GM21576 (cell line): ENCODE data around the gene USHBP1.

Experiments
- ATAC-seq: cut with Tn5 transposase; IDR thresholded peaks from one replicate; pipeline ENCODE4 v1.9.1; 2021; ENCODE audit warnings: mild to moderate bottlenecking, moderate library complexity; ENCODE audit not compliant: unreplicated experiment

Gene USHBP1, protein sequence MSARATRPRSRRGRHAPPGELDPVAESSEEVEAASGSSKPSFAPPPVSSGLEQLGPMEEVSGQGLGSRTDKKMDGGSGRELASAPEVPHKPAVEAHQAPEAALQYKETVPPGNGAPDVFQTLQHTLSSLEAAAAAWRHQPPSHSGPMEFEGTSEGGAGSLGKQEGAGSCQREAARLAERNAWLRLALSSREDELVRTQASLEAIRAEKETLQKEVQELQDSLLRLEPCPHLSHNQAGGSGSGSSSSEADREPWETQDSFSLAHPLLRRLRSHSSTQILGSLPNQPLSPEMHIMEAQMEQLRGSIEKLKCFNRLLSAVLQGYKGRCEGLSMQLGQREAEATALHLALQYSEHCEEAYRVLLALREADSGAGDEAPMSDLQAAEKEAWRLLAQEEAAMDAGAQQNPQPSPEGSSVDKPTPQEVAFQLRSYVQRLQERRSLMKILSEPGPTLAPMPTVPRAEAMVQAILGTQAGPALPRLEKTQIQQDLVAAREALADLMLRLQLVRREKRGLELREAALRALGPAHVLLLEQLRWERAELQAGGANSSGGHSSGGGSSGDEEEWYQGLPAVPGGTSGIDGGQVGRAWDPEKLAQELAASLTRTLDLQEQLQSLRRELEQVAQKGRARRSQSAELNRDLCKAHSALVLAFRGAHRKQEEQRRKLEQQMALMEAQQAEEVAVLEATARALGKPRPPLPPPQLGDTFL

DNA sequence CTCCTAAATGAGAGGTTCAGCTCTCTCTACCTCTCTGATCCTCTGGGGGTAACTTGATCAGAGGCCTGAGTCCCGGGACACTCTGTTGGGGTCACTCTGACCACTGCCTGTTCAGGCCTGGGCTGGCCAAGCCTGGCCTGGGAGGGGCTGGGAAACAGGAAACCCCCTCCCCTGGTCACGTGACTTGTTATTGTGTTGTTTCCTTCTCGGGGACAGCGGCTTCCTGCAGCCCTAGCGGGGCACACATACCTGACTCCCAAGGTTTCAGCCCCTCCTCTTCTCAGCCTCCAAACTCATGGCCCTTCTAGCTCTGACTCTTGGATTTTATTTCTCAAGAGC lies at the start of gene USHBP1:
TSS of gene USHBP1 (minus strand) at position 105 of the 339 bp plus-strand sequence. CDS start 446 bp downstream, outside the sequence.
- no peak for ATAC-seq

DNA sequence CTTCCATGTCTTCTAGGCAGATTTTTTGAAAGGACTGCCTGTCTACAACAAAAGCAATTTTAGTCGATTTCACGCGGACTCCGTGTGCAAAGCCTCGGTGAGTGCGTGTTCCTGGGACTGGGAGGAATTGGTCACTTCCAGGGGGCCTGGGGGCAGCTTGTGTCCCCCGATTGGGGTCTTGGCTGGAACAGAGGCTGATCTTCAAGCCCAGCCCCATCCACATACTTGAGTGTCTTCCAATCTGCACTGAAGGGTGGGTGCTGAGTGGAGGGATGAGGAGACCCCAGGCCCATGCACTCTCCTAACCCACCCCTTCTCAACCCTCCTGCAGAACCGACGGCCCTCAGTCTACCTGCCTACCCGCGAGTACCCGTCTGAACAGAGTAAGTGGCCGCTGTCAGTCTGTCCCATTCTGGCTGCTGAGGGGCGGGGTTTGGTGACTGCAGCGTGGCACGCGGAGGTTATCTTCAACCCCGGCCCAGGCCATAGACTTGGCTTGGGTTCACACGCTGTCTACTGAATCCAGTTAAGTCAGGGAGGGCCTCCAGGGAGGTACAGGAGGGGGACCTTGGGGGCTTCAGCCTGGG lies 49.6 kb upstream of the USHBP1 start:
- ATAC-seq = no peak

DNA sequence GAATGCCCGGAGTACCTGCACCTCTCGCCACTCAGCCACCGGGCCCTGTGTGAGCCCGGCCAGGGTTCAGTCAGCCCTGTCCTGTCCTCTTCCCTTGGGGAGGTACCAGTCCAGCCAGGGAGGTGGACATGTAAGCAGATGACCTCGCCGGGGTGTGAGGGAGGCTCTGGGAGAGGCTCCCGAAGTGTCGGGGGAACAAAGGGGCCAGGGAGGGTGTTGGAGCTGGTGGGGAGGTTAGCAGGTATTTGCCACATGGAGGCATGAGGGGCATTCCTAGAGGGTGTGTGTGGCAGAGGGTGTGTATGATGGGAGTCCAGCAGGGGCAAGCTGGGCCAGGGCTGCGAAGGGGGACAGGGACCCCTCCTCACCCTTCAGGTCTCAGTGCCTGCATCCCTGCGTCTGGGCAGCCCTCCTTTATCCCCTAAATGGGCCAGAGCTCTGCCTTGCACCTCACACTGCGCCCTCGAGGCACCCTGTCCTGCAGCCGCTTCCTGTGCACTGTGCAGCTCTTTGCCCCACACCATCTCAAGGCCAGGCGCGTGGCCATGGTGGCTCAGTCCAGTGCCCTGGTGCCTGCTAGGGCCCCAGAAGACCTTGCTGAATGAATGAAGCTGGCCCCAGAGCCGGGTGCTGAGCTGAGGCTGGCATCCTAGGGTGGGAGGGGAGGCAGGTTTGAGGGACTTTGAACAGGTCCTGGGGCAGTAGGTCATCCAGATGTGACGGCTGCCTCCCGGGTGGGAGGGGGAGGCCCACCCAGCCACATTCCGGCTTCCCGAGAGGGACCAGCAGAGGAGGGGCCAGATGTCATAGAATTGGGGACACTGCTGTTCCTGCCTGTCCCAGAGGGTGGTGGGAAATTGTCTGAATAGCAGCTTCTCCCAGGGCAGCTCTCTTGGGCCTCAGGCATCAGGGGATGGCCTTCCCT lies 47.9 kb upstream of the USHBP1 start:
- no peak for ATAC-seq

DNA sequence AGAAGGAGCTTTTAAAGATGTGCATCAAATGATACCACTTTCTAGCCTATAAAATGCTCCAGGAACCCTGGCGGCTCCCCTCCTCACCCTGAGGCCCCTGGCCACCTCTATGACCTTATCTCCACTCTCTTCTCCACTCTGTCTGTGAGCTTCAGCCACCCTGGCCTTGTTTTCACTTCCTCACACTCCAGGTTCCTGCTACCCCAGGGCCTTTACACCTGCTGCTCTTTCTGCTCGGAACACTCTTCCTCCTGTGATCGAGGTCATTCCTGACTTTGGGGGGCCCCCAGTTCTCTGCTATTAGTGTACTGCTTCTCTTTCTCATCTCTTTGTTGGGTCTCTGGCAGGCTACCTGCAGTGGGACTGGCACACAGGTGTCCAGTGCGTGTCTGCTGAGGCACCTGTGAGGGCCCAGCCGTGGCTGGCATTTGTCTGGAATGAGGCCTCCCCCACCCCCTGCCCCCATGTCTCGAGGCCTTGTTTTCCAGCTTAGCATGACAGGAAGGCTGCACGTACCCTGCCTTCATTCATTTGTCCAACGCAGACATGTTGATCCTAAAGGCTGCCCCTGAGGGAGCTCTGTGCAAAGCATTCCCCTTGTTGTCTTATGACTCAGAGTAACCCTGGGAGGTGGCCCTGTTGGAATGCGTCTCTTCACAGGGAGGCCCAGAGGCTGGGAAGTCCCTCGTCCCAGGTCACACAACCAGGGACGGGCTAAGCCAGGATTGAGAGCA lies 47.1 kb upstream of the USHBP1 start:
- ATAC-seq = no peak

DNA sequence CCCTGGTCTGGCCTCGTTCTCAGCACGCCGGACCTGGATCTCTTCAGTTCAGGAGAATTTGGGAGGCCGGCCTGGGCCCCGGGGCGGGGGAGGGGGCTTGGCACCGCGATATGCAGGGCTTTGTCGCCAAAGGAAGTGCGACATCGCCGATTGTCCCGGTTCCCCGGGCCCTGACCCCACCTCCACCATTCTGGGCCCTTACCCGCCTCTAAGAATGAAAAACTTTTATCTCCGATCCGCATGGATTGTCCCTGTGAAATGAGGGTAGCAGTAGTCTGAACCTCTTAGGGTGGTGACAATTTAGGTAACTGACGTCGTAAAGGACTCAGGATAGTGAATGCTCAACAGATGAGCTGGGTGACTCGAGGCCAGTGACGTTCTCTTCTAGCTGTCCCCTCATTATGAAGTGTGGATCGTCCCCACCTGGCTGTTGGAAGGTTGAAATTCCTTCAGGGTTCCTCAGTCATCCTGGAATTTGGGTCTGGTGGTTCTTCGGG lies 45.5 kb upstream of the USHBP1 start:
- no peak for ATAC-seq

DNA sequence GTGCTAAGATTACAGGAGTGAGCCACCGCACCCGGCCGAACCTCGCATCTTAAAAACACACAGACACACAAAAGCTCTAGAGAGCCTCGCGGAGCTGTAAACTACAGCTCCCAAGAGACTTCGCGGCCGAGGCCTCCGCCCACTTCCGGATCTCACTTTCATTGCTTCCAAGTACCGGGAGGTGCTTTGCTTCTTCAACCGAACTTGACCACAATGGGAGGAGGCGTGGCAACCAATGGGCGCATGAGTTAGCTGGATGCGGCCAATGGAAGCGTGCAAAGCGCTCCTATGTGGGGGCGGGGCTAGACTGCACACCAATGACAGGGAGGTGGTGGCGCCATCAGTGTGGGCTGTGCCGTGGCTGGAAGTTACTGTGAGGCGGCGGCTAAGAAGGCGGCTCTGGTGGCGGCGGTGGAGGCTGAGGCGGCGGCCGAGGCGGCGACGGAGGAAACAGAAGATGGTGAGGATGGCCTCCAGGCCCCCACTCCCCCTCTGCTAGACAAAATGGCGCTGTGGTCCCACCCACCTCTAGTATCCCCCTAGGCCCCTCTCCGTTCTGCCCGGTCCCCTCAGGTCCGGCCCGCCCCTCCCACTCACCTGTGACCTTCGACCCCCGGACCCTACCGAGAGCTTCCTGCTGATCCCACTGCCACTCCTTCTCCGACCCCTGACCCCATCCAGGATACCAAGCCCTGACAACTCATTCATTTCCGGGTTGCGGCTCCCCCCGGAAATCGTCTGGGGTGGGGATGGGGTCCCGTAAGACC lies 44.8 kb upstream of the USHBP1 start, which contains the start of gene DDA1:
TSS of gene DDA1 (plus strand) at position 366 of the 767 bp plus-strand sequence. CDS start at position 458, 92 bp downstream.
- ATAC-seq = peak; percentile 60

DNA sequence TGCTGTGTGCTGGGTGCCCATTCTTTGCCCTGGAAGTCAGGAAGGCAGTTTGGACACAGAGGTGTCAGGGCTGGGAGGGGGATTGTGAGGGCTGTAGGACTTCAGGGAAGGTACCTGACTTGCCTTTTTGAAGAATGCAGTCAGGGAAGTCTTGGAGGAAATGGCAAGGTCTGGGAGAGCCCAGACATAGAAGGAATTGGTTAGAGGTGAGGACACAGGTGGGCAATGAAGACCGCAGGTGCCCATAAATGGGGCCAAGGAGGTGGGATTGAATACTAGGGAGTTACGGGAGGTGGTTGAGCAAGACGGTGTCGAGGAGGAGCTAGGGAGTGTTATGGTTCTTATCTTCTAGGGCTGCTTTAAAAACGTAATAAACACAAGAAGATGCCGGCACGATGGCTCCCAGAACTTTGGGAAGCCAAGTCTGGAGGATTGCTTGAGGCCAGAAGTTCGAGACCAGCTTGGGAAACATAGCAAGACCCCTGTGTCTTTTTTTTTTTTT lies 43.4 kb upstream of the USHBP1 start:
- ATAC-seq = no peak

DNA sequence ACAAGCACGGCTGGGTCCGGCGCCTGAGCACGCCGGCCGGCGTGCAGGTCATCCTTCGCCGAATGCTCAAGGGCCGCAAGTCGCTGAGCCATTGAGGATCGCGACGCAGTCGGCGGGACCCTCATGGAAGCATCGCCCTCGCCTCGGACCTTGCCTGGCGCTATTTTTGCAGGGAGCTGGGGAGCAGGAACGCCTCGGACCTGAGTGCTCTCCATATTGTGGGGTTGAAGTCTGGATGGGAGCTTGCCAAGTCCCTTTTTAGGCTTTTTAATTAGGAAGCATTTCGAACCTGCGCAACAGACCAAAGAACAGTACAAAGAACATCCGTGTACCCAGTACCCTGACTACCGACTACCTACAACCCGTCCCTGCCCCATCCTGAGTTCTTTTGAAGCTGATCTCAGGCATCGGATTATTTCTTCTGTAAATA lies 41.8 kb upstream of the USHBP1 start:
- ATAC-seq = no peak

DNA sequence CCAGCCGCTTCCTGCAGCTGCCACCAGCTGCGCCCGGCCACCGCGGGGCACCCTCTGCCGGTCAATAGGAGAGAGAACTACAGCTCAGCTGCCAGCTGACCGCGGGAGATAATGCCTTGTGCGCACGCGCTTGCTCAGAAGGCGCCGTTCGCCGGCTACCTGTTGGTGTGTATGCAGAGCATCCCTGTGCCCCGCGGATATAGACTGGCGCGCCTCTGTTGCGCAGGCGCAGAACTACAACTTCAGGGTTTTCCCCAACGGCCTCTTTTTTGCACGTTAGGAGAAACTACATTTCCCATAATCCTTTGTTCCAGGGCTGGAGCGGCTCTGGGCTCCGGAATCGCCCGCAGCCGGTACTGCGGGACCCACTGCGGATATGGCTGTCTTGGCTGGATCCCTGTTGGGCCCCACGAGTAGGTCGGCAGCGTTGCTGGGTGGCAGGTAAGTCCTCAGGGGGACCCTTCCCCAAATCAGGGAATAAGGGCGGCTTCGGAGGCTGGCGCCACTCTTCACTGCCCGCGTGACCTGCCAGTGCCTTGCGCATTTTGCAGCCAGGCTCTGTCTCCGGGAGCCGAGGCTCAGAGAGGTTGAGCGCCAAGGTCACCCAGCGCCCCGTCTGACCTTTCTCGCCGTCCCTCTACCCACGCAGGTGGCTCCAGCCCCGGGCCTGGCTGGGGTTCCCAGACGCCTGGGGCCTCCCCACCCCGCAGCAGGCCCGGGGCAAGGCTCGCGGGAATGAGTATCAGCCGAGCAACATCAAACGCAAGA lies 41.2 kb upstream of the USHBP1 start, which contains the start of gene MRPL34:
TSS of gene MRPL34 (plus strand) at position 356 of the 768 bp plus-strand sequence. CDS start at position 377, 21 bp downstream.
- peak; percentile 50 for ATAC-seq

DNA sequence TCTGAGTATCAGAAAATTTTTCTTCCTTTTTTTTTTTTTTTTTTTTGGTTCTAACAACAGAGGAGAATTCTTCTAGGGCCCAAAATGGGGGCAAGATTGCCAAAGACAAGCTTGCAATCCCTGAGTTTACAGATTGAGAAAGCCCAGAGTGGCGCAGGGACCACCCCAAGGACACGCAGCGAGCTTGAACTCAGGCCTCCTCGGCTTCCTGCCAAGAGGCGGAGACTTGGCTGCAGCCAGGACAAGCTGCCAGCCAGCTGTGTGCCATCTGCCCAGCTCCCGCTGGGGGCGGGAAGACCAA lies 40.6 kb upstream of the USHBP1 start:
- no peak for ATAC-seq

DNA sequence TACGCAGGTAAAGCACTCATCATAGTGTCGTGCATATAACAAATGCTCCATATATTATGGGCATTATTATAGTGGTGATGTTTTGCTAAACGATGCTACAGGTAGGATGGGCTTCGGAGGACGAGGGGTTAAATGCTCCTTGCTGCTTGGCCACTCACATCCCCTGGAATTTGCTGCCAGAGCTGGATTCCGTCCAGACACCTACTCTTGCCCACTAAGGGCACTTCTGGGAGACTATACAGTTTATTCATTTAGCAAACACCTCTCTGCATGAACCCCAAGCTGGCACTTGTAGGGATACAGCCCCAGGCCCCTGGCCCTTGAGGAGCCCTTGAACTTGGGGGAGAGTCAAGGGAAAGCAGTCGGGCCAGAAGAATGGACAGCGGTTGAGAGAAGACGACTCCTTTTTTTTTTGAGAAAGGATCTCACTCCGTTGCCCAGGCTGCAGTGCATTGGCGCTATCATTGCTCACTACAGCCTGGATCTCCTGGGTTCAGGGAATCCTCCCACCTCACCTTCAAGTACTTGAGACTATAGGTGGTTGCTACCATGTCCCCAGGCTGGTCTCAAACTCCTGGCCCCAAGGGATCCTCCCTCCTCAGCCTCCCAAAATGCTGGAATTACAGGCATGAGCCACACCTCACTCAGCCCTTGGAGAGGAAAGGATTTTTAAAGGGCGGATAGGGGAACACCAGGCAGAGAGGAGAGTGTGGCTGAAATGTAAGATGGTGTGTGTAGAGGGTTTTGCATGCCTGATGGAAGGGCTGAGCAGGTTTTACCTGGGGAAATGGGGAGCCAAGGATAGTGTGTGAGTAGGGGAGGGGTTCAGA lies 40.1 kb upstream of the USHBP1 start:
- ATAC-seq = no peak

DNA sequence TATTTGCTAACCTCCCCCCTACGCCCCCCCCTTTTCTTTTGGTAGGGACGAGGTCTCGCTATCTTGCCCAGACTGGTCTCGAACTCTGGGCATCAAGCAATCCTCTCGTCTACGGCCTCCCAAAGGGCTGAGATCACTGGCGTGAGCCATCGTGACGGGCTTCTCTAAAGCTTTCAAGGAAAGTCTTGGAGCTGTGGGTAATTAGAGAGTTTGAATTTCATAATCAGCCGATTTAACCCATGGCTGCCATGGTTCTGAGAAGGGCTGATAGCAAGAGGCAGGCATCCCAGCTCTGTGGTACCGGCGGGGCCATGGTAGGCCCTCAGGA lies 39.4 kb upstream of the USHBP1 start:
- no peak for ATAC-seq

DNA sequence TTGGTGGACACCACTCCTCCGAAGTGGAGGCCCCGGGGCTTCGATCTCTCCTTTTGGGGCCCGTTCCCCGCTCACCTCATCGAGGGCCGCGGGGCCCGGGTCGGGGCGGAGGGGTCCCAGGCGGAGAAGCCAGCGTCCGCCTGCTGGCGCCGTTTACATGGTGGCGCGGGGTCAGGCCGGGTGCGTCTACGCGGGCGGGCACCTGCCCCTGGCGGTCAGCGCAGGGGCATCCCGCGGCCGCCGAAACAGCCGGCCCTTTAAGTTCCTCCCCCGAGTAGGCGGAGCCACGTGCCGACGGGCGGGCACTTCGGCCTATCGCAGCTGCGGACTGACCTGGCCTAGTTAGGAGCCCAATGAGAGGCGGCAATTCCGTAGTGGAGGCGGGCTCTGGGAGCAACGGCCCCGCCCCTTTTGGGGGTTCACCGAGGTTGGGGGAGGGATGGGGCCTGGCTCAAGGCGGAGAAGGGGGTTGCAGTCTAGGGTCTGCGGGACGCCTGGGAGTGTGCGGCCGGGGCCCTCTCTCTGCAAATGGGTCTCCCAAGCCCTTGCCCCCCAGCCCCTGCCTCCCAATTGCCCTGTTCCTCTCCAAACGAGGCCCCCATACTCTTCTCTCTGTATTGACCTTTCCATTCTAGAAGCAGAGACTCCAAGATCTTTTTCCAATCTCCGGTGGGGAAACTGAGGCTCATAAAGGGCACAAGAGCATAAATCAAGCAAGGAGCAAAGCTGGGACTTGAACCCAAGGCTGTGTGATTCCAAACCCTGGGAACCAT lies 38.8 kb upstream of the USHBP1 start, which contains the start of gene ABHD8:
TSS of gene ABHD8 (minus strand) at position 259 of the 773 bp plus-strand sequence. CDS start 1,809 bp downstream, outside the sequence.
- peak; percentile 48 for ATAC-seq

DNA sequence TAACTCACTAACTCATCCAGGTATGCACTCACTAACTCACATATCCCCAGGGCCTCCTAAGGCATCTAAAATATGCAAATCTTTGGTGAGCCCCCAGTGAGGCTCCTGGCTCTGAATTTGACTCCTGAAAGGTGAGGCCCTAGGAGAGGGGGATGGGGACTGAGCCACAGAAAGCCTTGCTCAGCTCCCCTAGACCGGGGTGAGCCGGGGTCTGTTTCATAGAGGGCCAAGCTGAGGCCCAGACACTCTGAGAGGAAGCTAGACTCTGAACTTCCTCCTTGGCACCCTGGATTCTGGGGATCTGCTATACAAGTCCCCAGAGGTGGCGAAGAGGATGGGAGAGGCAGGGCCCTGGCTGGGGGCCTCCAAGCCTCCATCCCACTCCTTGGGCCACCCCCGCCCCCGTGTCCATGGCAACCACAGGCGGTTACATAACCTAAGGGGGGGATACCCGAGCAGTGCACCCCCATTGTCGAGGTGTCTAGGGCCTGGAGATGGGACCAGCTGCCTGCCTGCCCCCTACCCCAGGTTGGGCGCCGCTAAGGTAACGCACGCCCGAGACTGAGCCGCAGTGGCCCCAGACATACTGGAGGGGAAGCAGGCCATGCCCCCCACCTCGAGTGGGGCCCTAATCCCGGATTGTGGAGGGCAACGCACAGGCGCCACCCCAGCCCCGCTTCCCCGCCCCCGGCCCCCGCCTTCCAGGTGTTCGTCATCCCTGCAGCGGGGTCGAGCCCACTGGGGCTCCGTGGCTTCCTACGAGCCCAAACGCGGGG lies 38.0 kb upstream of the USHBP1 start:
- ATAC-seq = no peak

DNA sequence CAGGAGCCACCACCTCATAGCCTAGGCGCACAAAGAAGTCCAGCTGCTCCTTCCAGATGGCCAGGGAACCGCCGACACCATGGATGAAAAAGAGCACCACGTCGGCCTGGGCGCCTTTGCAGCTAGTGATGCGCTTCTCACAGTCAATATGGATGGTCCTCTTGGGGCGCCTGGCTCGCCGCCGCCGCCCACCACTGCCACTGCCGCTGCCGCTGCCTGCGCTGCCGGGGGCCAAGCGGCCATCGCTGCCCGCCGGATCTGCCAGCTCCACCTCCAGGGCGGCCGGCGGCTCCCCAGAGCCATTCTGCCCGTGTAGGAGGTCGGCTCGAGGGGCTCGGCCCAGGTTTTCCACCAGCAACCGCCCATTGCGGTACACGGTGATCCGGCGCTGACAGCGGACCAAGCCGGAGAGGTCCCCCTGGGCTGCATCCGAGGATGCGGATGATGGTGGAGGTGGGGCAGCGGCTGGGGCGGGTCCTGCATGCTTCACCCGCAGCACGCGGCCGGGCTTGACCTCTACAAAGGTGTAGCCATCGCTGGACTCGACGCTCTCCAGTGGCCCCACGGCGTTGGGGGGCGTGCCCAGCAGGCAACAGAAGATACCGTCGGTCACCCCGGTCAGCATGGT lies 36.6 kb upstream of the USHBP1 start:
- ATAC-seq = no peak
